ENCODE measurements around the gene KLHL22.
A peak's percentile ranks its signal among the peaks of the same experiment; 100 is the strongest.
"Not testable (repeated sequence)": the region's sequence is repeated elsewhere in the genome, so short reads cannot be mapped to it uniquely, and the experiment has no call there.

Gene KLHL22

DNA sequence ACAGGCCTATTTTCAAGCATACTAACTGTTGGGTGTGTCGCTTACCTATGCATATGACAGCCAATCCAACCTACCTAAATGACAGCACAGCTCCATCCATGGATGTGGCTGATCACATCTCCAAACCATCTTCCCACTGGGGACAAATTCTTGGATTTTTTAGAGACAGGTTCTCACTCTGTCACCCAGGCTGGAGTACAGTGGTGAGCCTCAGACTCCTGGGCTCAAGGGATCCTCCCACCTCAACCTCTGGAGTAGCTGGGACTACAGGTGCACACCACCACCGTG lies 76.0 kb downstream of the KLHL22 start:
- no peak for DNase-seq (ENCODE audit: low spot score)

DNA sequence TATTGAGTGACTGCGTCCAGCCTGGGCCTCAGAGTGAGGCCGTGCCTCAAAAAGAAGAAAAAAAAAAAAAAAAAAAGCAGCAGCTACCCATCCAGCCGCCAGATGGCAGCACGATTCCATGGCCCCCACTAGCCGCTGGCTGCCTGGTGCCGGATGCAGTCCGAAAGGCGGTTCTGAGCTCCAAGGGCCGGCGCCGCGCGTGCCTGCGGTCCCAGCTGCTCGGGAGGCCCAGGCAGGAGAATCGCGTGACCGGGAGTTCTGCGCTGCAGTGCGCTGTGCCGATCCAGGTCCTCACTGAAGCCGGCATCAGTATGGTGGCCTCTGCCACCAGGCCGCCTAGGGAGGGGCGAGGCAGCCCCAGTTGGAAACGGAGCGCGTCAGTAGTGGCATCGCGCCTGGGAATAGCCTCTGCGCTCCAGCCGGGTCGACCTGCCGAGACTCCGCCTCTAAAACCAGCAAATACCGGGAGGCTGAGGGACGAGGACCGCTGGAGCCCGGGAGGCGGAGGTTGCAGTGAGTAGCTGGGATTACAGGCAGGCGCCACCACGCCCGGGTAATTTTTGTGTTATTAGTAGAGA lies 77.3 kb downstream of the KLHL22 start:
- DNase-seq (ENCODE audit: low spot score): peak; percentile 76

DNA sequence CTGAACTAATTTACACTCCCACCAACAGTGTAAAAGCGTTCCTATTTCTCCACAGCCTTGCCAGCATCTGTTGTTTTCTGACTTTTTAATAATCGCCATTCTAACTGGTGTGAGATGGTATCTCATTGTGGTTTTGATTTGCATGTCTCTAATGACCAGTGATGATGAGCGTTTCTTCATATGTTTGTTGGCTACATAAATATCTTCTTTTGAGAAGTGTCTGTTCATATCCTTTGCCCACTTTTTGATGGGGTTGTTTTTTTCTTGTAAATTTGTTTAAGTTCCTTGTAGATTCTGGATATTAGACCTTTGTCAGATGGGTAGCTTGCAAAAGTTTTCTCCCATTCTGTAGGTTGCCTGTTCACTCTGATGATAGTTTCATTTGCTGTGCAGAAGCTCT lies 79.9 kb downstream of the KLHL22 start:
- not testable (repeated sequence) for DNase-seq (ENCODE audit: low spot score)

DNA sequence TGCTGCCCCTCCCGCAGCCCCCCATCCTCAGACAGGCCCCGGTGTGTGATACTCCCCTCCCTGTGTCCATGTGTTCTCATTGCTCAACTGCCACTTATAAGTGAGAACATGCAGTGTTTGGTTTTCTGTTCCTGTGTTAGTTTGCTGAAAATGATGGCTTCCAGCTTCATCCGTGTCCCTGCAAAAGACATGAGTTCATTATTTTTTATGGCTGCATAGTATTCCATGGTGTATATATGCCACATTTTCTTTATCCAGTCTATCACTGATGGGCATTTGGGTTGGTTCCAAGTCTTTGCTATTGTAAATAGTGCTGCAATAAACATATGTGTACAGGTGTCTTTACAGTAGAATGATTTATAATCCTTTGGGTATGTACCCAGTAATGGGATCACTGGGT lies 80.4 kb downstream of the KLHL22 start:
- not testable (repeated sequence) for DNase-seq (ENCODE audit: low spot score)

DNA sequence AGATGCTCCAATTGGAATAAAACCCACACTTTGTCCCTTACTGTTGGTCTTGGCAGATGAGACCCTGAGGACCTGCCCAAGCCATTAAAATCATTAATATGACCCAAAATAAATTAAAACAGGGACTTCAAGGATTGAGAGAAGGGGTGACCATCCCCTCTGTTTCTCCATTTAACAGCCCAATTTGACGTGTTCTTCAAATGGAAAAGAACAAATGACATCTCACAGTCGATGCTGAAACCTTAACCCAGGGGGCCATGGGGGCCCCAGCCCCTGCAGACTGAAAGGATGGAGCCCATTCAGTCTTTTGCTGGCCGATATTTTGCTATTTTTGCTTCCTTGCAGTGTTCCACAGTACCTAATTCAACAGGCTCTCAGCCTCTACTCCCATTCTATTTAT lies 81.1 kb downstream of the KLHL22 start:
- DNase-seq (ENCODE audit: low spot score): no peak

DNA sequence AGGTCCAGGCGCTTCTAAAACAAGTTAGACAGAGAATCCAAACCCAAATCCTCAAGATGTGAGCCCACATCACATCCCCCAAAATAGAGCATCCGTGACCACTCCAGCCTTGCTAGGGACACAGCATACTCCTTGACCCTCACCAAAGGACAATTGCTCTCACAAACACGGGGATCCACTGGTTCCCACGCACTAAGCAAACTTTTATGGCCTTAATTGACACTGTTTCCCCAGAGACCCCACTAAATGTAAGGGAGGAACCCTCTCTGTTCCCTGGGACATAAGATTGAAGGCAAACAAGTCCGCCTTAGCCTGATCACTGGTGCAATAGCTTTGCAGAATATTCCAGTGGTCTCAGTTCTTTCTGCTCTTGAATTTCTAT lies 81.5 kb downstream of the KLHL22 start:
- no peak for DNase-seq (ENCODE audit: low spot score)

DNA sequence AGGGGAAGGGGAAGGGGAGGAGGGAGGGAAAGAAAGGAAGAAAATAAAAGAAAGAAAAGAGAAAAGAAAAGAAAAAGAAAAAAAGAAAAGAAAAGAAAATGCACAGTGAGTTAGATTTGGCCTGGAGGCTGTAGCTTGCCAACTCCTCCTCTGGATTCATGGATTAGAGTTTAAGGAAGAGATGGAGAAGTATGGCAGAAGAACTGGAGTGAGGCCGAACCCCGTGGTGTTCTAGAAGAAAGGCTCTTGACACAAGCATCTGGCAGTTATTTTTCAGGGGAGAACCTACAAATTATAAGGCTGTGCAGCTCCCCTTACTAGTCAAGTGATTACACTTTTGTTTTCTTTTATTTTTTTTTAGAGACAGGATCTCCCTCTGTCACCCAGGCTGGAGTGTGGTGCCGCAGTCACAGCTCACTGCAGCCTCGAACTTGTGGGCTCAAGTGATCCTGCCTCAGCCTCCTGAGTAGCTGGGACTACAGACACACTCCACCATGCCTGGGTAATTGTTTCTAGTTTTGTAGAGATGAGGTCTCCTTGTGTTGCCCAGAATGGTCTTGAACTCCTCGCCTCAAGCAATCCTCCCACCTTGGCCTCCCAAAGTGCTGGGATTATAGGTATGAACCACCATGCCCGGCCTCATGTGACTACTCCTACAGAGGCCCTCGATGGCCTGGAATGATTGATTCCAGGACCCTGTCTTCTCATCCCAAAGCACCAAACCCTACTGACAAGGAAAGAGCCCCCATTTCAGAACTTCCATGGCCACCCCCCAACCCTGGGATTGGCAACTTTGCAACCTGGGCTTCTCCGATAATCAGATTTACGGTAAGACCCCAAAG lies 82.2 kb downstream of the KLHL22 start:
- DNase-seq (ENCODE audit: low spot score): no peak

DNA sequence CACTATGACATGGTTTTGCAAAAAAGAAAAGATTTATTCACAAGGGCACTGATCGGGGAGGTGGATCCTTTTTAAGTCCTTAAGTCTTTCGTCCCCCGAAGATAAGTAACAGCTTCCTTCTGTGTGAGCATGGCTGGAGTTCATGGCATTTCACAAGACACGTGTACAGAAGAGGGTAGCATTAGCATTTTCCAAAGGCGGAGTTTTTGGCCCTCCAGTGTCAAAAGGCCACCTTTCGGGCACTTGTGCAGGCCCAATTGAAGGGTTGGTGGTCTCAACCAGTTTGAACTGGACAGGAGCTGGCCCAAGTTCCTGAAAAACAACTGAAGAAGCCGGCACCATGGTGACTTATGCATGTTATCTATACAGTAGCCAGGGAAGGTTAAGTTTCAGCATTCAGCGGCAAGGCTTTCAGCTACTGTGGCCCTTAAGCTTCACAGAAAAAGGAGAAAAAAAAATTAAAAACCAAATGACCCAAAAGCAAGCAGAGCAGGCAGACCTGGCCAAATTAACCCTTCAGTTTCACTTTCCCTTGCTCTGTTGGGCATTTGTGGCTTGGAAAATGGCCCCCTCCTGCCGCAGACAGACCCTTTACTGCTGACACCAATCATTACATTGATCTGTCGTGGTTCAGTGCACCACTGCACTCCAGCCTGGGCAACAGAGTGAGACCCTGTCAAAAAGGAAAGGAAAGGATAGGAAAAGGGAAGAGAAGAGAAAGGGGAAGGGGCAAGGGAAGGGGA lies 83.0 kb downstream of the KLHL22 start:
- DNase-seq (ENCODE audit: low spot score): no peak

DNA sequence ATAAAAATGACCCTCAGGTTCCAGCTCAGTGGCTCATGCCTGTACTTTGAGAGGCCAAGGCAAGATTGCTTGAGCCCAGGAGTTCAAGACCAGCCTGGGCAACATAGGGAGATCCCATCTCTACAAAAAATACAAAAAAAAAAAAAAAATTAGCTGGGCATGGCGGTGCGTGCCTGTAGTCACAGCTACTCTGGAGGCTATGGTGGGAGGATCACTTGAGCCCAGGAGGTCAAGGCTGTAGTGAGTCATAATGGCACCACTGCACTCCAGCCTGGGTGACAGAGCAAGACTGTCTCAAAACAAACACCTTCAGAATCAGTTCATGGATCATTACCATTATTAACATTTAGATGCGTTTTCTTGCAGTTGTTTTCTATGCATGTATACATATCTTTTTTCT lies 86.2 kb downstream of the KLHL22 start:
- DNase-seq (ENCODE audit: low spot score): not testable (repeated sequence)

DNA sequence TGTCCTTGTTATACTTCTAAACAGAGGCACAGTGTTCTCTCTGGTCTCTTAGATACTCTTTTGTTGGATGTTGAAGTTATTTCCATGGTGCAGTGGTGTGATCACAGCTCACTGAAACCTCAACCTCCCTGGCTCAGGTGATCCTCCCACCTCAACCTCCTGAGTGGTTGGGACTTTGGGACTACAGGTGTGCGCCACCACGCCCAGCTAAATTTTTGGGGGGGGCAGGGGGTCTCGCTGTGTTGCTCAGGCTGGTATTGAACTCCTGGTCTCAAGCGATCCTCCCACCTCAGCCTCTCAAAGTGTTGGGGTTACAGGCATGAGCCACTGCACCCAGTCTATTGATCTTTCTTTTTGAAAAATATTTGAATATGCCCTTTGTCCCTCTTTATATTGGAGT lies 86.7 kb downstream of the KLHL22 start:
- no peak for DNase-seq (ENCODE audit: low spot score)

DNA sequence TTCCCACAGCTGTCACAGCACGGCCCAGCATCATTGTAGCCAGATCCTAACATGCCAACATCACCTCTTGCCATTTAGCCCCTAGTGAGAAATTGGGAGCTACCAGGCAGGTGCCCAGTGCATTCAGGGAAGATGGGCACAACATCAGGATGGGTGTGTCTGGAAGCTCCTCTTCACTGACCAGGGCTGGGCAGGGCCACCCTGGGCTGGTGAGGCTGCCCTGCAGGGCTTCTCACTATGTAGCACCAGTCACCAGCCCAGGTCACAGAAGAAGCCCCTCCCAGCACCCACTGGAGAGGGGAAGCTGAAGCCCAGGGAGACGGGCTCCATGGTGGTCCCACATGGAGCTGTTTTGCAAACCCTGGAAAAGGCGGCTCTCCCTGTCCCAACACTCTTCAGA lies 87.8 kb downstream of the KLHL22 start:
- DNase-seq (ENCODE audit: low spot score): no peak

DNA sequence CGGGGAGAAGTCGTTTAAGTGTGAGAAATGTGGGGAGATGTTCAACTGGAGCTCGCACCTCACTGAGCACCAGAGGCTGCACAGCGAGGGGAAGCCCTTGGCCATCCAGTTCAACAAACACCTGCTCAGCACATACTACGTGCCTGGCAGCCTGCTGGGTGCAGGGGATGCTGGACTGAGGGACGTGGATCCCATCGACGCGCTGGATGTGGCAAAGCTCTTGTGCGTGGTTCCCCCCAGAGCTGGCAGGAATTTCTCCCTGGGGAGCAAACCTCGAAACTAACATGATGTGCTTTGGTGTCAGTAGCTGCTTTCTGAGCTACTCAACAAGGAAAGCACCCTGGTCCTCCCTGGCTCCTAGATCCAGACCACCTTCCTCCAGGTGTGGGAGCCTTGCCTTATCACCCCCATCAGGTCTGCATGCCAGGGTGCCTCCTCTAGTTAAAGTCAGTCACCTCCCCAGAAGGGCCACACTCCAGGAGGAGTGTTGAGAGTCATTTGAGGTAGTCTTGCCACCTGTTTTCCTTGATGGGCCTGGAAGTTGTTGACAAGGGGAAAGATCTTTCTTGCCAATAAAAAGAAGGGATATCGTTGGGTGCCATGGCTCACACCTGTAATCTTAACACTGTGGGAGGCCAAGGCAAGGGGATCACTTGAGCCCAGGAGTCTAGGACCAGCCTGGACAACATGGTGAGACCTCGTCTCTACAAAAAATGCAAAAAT lies 88.7 kb downstream of the KLHL22 start:
- no peak for DNase-seq (ENCODE audit: low spot score)

DNA sequence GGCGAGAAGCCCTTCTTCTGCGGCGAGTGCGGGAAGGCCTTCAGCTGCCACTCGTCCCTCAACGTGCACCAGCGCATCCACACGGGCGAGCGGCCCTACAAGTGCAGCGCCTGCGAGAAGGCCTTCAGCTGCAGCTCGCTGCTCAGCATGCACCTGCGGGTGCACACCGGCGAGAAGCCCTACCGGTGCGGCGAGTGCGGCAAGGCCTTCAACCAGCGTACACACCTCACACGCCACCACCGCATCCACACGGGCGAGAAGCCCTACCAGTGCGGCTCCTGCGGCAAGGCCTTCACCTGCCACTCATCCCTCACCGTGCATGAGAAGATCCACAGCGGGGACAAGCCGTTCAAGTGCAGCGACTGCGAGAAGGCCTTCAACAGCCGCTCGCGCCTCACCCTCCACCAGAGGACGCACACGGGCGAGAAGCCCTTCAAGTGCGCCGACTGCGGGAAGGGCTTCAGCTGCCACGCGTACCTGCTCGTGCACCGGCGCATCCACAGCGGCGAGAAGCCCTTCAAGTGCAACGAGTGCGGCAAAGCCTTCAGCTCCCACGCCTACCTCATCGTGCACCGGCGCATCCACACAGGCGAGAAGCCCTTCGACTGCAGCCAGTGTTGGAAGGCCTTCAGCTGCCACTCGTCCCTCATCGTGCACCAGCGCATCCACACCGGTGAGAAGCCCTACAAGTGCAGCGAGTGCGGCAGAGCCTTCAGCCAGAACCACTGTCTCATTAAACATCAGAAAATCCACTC lies 89.5 kb downstream of the KLHL22 start:
- no peak for DNase-seq (ENCODE audit: low spot score)

DNA sequence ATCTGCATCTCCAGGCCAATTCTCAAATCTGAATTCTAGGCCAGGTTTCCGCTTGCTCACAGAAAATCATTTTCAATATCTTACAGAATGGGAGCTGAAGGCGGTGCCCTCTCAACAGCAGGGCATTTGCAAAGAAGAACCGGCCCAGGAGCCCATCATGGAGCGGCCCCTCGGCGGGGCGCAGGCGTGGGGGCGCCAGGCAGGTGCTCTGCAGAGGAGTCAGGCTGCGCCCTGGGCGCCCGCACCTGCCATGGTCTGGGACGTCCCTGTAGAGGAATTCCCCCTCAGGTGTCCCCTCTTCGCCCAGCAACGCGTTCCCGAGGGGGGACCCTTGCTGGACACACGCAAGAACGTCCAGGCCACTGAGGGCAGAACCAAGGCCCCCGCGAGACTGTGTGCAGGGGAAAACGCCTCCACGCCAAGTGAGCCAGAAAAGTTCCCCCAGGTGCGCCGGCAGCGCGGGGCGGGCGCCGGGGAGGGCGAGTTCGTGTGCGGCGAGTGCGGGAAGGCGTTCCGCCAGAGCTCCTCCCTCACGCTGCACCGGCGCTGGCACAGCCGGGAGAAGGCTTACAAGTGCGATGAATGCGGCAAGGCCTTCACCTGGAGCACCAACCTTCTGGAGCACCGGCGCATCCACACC lies 90.2 kb downstream of the KLHL22 start:
- DNase-seq (ENCODE audit: low spot score): no peak

DNA sequence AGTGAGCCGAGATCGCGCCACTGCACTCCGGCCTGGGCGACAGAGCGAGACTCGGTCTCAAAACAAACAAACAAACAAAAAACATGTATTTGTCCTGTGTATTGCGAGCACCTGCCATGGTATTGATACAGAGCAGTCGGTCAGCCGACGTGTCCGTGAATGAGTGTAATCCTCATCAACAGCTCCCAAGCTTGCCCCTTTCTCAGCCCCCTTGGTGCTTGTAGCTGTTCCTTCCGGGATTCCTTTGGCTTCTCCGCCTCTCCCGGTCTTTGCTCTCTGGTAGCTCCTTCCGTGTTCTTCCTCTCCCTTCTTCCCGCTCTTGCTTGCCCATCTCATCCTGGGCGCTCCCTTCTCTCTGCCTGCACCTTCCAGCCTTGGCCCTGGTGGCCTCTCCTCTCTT lies 90.7 kb downstream of the KLHL22 start:
- DNase-seq (ENCODE audit: low spot score): no peak

DNA sequence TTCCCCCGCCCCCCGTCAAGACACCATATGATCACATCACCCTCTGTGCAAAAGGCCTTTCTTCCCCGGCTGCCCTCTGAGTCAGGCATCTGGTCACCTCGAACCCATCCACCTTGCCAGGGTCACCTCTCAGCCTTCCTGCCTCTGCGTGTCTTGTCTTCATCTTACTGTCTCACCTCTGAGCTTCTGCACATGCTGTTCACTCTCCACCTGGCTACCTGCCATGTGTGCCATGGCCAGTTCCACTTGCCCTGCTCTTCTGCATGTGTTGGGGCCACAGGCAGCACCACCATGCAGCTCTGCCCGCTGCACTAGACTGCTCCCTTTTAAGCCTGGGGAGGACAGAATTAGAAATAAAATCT lies 91.8 kb downstream of the KLHL22 start:
- no peak for DNase-seq (ENCODE audit: low spot score)

DNA sequence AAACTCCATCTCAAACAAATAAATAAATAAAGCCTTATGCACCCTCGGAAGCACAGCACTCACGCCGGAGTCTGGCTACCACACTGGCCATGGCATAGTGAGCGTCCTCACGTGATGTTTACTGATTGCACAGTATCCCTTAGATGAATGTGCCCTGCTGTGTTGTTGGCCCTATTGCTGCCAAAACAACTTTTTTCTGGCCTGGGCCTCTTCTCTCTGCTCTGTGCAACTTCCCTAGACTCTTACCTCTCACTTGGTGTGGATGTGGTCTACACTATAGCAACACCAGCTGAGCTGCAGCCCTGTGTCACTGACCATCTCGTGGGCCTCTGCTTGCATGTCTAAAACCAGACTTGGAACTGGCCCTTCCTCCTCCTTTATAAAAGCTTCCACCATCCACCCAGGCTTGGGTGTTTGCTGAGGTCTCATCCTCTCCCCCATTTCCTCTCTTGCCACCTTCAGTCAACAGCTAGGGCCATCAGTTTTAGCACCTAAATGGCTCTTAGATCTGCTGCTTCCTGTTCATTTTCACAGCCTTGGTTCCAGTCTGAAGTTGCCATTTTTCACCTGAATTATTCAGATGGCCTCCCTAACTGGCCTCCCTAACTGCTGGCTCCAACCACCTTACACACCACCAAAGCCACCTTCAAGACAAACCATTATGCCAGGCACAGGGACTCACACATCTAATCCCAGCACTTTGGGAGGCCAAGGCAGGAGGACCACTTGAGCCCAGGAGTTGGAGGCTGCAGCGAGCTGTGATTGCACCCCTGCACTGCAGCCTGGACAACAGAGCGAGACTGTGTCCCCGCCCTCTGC lies 92.4 kb downstream of the KLHL22 start:
- no peak for DNase-seq (ENCODE audit: low spot score)

DNA sequence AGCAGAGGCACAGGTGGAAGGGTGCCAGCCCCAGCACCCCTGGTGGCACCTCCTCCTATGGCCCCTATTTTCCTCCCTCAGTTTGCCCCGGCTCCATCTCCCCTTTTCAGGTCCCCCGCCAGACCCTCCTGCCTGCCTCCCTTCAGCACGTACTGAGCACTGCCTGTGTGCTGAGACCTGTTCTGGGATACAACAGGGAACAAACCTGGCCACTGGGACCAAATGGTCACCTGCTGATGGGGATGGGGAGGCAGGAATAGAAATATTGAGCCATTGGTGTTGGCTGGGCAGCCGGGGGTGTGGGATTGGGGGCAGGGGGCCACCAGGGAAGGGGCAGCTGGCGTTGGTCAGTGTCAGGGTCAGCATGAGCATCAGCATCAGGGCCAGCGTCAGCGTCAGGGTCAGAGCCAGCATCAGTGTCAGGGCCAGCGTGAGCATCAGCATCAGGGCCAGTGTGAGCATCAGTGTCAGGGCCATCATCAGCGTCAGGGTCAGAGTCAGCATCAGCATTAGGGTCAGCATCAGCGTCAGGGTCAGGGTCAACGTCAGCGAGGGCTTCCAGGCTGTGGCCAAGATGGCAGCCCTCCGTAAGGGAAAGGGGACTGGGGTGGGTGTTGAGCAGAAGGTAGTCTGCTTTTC lies 94.1 kb downstream of the KLHL22 start:
- no peak for DNase-seq (ENCODE audit: low spot score)

DNA sequence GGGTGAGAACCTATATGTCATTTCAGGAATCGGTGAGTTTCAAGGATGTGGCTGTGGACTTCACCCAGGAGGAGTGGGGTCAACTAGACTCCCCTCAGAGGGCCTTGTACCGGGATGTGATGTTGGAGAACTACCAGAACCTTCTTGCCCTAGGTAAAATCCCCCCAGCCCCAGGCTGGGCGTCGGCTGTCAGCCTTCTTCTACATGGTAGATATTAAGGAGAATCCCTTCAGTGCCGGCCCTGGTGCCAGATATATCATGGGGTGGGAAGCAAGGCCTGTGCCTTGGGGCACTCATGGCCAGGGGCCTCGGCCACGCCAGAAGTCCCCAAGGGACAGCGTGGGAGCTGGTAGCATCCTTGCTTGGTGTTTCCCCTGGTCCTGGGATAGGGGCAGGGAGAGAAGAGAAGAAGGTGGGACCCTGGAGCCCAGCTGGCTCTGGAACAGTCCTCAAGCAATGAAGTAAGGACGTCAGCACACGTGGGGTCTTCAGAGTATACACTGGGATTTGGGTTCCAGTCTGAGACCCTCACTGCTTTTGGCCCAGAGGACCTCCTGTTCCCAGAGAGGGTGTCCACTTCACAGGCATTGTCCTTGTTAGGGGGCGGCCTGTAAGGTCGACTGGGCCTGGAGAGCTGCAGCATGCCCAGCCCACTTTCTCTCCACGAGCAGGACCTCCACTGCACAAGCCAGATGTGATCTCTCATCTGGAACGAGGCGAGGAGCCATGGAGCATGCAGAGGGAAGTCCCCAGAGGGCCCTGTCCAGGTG lies 94.8 kb downstream of the KLHL22 start:
- DNase-seq (ENCODE audit: low spot score): no peak

Data from germinal center (tissue), 1 donor.